H1 (cell line): ENCODE measurements around the gene NGEF.

Source experiments
- KDM5A ChIP-seq: fragments of 200-600 bp; IDR thresholded peaks from 2 replicates; pipeline ENCODE4 v1.7.1; 2012; ENCODE audit warnings: mild to moderate bottlenecking, low read length, inconsistent platforms, mixed read lengths
- TAF7 ChIP-seq: optimal IDR thresholded peaks from 2 replicates; pipeline ENCODE3; 2011; ENCODE audit warnings: low read depth, mild to moderate bottlenecking, inconsistent platforms, low read length, moderate library complexity, borderline replicate concordance
- TF ChIP-seq, protein P1 (sequence below), 3 experiments: IDR thresholded peaks; 1 replicate in 2 of 3; 2 replicates in 1 of 3; pipeline versions ENCODE4 v1.5.1 to v1.6.1; 2011; ENCODE audit warnings: low read length in 3 of 3, mild to moderate bottlenecking in 3 of 3, inconsistent platforms in 2 of 3, low read depth in 1 of 3, moderate library complexity in 1 of 3; ENCODE audit not compliant: insufficient read depth in 1 of 3; ENCODE audit errors: control extremely low read depth in 1 of 3

GRCh38 chr2:232888839-232889529, 124.1 kb downstream of the NGEF start:
- TF ChIP-seq, protein P1, sequence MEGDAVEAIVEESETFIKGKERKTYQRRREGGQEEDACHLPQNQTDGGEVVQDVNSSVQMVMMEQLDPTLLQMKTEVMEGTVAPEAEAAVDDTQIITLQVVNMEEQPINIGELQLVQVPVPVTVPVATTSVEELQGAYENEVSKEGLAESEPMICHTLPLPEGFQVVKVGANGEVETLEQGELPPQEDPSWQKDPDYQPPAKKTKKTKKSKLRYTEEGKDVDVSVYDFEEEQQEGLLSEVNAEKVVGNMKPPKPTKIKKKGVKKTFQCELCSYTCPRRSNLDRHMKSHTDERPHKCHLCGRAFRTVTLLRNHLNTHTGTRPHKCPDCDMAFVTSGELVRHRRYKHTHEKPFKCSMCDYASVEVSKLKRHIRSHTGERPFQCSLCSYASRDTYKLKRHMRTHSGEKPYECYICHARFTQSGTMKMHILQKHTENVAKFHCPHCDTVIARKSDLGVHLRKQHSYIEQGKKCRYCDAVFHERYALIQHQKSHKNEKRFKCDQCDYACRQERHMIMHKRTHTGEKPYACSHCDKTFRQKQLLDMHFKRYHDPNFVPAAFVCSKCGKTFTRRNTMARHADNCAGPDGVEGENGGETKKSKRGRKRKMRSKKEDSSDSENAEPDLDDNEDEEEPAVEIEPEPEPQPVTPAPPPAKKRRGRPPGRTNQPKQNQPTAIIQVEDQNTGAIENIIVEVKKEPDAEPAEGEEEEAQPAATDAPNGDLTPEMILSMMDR (IDR thresholded peaks at IDR 0.05; ENCODE audit: control extremely low read depth in 1 of 3, insufficient read depth in 1 of 3, low read depth in 1 of 3, low read length in 3 of 3), result no peak
- no peak for TF ChIP-seq TAF7
- TF ChIP-seq KDM5A, result no peak
